Ramos (cell line): ENCODE results near the gene USP25.

Experiments
- in situ Hi-C: fragments of 300-500 bp; cut with MboI; formaldehyde crosslinking; loops from one replicate; pipeline ENCODE4 v1.14.3; 2022; ENCODE audit warnings: low sequenced_read_pairs; ENCODE audit not compliant: unreplicated experiment

The USP25 gene

GRCh38 chr21:15928686-15929425 lies 199.1 kb downstream of the USP25 start:
- in situ Hi-C loops: no loop called here

DNA sequence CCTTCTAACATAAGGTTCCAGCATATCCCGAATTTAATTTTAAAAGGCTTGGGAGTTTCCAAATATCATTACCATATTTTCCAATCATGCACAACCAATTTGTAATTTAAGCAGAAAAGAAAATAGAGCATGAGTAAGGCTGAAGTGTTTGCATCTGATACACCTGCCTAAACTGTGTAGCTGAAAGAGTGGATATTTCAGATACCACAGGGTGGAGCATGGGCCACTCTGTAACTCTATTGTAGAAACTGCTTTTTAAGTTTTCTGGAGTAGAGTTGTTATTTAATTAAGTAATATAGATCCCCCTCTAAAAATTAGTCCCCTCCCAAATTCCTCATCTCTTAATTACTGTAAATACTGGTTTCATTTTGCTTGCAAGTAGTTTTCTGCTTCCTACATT lies 199.8 kb downstream of the USP25 start:
- in situ Hi-C loops: no loop called here
